Measurements from ENCODE around the gene SP4. TPM values are rescaled to one million over a fixed set of nuclear protein-coding genes. Genes with fewer than 3 reads are reported as not detected.

SP4 gene
- 7.8 and 8.8 TPM in 2 replicates for total RNA-seq

DNA sequence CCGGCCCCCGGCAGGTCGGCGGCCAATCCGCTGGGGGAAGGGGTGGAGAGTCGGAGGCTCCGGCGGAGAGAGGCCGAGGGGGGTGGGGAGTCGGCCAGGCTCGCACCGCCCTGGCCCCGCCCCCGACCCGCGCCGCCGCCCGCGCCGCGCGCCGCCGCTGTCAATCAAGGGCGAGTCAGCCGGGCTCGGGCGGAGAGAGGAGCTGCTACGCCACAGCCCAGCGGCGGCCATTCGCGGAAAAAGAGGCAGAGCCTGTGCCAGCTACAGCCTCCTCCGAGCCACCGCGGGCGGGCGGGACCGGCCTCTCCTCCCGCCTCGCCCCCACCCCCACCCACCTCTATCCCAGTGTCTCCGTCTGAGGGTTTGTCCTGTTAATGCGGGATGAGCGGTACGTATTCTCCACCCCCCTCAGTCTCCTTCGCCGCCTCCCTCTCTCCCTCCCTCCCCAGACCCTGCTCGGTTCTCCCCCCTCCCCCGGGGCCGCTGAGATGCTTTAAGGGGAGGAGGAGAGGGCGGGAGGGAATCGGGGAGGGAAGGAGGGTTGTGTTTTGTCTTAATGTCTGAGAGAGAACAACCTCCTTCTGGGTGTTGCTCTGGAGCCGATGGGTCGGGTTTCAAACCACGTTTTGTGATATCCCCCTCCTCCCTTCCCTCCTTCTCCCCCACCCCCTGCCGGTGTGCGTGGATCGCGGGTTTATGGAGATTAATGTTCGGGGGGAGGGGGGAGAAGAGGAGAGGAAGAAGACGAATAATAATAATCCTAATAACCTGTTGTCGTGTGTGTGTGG lies at the start of gene SP4:
TSS of gene SP4 (plus strand) at position 213 of the 788 bp plus-strand sequence. CDS start at position 382, 169 bp downstream.

GRCh38 chr7:21542891-21543527 lies 115.1 kb downstream of the SP4 start, which contains the start of gene DNAH11:
Gene DNAH11 (plus strand): TSS chr7:21543039. CDS start chr7:21543246, 207 bp downstream.

Other genes starting within 250 kb of the SP4 start
- gene DNAH11, start 115.0 kb downstream of the SP4 start, total RNA-seq, result 1.6 and 3.0 TPM in 2 replicates